Measurements from ENCODE around the gene ERMARD.

ERMARD gene

GRCh38 chr6:169776379-169776778, 25.0 kb downstream of the ERMARD start:
- H3K4me3 ChIP-seq (ENCODE audit: low read depth, low read length): no peak overlapping the region
- DNase-seq (ENCODE audit: low read depth): no peak
- no peak for TF ChIP-seq CTCF (conservative IDR thresholded peaks at IDR 0.05; ENCODE audit: low read depth, low read length)

GRCh38 chr6:169777896-169778295, 26.5 kb downstream of the ERMARD start:
- H3K4me3 ChIP-seq (ENCODE audit: low read depth, low read length): no peak overlapping the region
- DNase-seq (ENCODE audit: low read depth): no peak
- TF ChIP-seq CTCF (conservative IDR thresholded peaks at IDR 0.05; ENCODE audit: low read depth, low read length): no peak

- no peak for TF ChIP-seq CTCF (conservative IDR thresholded peaks at IDR 0.05; ENCODE audit: low read depth, low read length)
- no peak for DNase-seq (ENCODE audit: low read depth)
Observed at GRCh38 chr6:169778646-169779045, 27.2 kb downstream of the ERMARD start.

GRCh38 chr6:169779092-169779815, 27.8 kb downstream of the ERMARD start:
- no peak for DNase-seq (ENCODE audit: low read depth)
- H3K4me3 ChIP-seq (ENCODE audit: low read depth, low read length): no peak overlapping the region
- TF ChIP-seq CTCF (conservative IDR thresholded peaks at IDR 0.05; ENCODE audit: low read depth, low read length): no peak

More at GRCh38 chr6:169778646-169779045, 27.2 kb downstream of the ERMARD start:
- H3K4me3 ChIP-seq (ENCODE audit: low read depth, low read length): no peak overlapping the region

GRCh38 chr6:169779896-169780295, 28.5 kb downstream of the ERMARD start:
- no peak for DNase-seq (ENCODE audit: low read depth)
- no peak overlapping the region for H3K4me3 ChIP-seq (ENCODE audit: low read depth, low read length)
- TF ChIP-seq CTCF (conservative IDR thresholded peaks at IDR 0.05; ENCODE audit: low read depth, low read length): no peak

GRCh38 chr6:169780571-169781091, 29.2 kb downstream of the ERMARD start:
- H3K4me3 ChIP-seq (ENCODE audit: low read depth, low read length): no peak overlapping the region
- DNase-seq (ENCODE audit: low read depth): peak; percentile 80
- no peak for TF ChIP-seq CTCF (conservative IDR thresholded peaks at IDR 0.05; ENCODE audit: low read depth, low read length)

GRCh38 chr6:169782966-169783365, 31.5 kb downstream of the ERMARD start:
- no peak overlapping the region for H3K4me3 ChIP-seq (ENCODE audit: low read depth, low read length)
- DNase-seq (ENCODE audit: low read depth): no peak
- no peak for TF ChIP-seq CTCF (conservative IDR thresholded peaks at IDR 0.05; ENCODE audit: low read depth, low read length)
